NCI-H1092 (cell line): ENCODE results near the gene RFX1.
"Not testable (repeated sequence)": the region's sequence is repeated elsewhere in the genome, so short reads cannot be mapped to it uniquely, and the experiment has no call there.

Experiments
- DNase-seq: peaks from one replicate; lab custom pipeline; 2025; lab: John Stamatoyannopoulos, UW

The RFX1 gene

GRCh38 chr19:14006085-14006765 is at the start of gene RFX1:
RFX1 (minus strand) TSS chr19:14006320; CDS start chr19:13993843, 12,477 bp downstream.
- peak; percentile 99 for DNase-seq

GRCh38 chr19:14055396-14055795 is 49.3 kb upstream of the RFX1 start:
- no peak for DNase-seq

DNA sequence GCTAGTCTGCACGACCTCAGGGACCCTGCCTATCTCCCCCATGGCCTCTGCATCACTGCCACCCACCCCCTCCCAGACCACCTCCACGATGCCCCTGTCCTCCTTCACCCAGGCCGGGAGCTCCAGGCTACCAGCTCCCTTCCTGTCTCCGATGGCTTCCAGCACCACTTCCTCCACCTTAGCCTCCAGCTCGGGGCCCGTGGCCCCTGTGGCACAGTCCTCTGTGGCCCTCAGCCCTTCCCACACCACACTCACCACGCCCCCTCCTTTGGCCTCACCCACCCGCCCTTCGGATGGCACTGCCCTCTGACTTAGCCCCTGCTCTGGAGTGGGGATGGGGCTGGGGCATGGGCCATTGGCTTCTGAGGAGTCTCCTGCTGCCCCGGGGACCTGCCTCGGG is 48.6 kb upstream of the RFX1 start:
- no peak for DNase-seq

GRCh38 chr19:14054099-14054498 is 48.0 kb upstream of the RFX1 start:
- no peak for DNase-seq

DNA sequence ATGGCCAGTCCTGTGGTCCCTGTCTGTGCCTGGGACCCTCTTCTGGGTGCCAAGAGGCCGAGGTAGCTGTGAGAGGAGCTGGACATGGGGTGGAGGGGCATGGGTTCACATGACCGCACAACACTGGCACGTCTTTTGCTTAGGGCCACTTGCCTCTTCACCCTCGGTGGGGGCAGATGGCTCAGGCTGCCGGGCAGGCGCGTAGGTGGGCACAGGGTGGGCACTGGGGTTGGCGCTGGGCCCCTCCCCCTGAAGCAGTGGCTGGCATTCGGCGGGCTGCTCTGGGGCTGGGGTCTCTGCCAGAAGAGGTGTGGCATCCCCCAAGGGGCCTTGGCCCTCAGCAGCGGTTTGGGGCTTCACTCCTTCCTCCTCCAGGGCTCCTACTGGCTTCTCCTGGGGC is 47.4 kb upstream of the RFX1 start:
- DNase-seq: no peak

DNA sequence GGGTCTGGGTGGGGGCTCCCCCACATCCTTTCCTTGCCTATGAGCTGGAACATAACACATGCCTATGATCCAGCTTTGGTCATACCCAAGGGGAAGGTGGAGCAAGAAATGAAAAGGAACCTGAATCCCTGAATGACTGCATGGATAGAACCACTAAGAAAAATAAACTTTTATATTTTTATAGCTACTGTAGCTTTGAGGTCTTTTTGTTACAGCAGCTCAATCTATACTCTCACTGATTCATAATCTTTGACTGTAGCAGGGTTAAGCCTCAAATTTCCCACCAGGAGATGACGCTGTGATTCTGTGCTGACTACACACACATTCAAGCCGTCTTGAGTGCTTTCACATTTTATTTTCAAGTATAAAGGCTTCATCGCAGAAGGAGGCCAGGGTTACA is 46.9 kb upstream of the RFX1 start:
- no peak for DNase-seq

GRCh38 chr19:14052470-14052869 is 46.4 kb upstream of the RFX1 start:
- DNase-seq: no peak

- no peak for DNase-seq
Measured at GRCh38 chr19:14051980-14052379, 45.9 kb upstream of the RFX1 start.

- not testable (repeated sequence) for DNase-seq
Measured at GRCh38 chr19:14050961-14051360, 44.8 kb upstream of the RFX1 start.

GRCh38 chr19:14050512-14050911 is 44.4 kb upstream of the RFX1 start:
- DNase-seq: no peak

GRCh38 chr19:14048443-14049153 is 42.5 kb upstream of the RFX1 start:
- peak; percentile 29 for DNase-seq

- DNase-seq: not testable (repeated sequence)
Measured at GRCh38 chr19:14047866-14048265, 41.7 kb upstream of the RFX1 start.

GRCh38 chr19:14042659-14043608 is 36.8 kb upstream of the RFX1 start:
- not testable (repeated sequence) for DNase-seq

GRCh38 chr19:14039181-14039580 is 33.1 kb upstream of the RFX1 start:
- no peak for DNase-seq

- DNase-seq: no peak
Measured at GRCh38 chr19:14035706-14036105, 29.6 kb upstream of the RFX1 start.

GRCh38 chr19:14035159-14035558 is 29.0 kb upstream of the RFX1 start:
- DNase-seq: not testable (repeated sequence)

DNA sequence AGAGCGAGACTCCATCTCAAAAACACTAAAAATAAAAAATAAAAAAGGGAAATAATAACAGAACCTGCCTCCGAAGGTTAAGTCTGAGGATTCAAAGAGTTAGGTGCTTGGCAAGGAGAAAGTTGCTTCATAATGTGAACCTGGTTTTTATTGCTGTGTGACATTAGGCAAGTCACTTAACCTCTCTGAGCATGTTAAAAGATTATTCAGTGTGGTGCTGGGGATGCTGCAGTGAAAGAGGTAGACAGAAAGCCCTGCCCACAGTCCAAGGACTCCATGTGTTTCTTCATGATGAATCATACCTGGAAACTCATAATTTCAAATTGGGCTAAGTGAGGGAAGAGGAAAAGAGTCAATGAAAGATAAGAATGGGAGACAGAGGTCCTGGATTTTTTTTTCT is 27.8 kb upstream of the RFX1 start:
- no peak for DNase-seq

GRCh38 chr19:14031719-14032480 is 25.8 kb upstream of the RFX1 start, which contains the start of gene IL27RA:
IL27RA (plus strand) TSS chr19:14031762; CDS start chr19:14031873, 111 bp downstream.
- peak; percentile 42 for DNase-seq

GRCh38 chr19:14030997-14031718 is 25.0 kb upstream of the RFX1 start:
- DNase-seq: no peak

DNA sequence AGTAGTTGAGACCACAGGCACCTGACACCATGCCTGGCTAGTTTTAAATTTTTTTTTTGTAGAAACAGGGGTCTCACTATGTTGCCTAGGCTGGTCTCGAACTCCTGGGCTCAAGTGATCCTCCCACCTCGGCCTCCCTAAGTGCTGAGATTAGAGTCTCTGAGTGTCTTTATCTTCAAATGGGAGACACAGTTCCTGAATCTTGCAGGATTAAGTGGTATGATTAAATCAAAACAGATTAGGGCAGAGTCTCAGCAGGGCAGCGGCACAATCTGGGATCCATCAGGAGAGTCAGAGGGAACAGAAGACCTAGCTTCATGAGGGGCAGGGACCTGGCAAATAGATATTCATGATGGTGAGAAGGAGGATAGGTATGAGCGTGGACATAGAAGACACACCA is 22.8 kb upstream of the RFX1 start:
- DNase-seq: no peak
